Smooth muscle cell of the brain vasculature (primary cell): Measurements from ENCODE around the gene ADH7.
"Not testable (repeated sequence)": the region's sequence is repeated elsewhere in the genome, so short reads cannot be mapped to it uniquely, and the experiment has no call there.

Experiments
- DNase-seq: peaks from one replicate; pipeline ENCODE4 v3.0.0-alpha.2; 2012; ENCODE audit warnings: low read depth, low spot score

Gene ADH7

DNA sequence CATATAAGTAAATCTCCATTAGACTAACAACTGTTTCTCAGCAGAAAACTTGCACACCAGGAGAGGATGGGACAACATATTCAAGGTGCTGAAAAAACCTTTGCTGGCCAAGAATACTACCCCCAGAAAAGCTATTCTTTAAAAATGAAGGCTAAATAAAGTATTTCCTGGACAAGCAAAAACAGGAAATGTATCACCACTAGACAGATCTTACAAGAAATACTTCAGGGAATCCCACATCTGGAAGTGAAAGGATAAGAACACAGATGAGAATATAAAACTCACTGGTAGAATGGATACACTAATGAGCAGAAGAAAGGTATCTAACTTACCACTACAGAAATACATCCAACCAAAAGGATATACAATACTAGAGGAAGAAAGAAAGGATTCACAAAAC is 55.6 kb downstream of the ADH7 start:
- DNase-seq: no peak

DNA sequence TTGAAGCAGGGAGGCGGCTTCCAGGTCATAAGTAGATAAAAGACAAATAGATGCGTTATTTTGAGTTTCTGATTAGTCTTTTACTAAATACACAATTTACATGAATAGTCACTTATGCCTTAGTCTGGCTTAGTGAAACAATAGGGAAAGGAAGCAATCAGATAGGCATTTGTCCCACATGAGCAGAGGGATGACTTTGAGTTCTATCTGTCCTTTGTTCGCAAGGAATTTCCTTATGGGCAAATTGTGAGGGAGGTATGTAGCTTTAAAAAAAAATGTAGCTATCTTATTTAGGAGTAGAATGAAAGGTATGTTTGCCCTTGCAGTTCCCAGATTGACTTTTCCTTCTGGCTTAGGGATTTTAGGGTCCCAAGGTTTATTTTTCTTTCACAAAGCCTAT is 56.3 kb downstream of the ADH7 start:
- no peak for DNase-seq

DNA sequence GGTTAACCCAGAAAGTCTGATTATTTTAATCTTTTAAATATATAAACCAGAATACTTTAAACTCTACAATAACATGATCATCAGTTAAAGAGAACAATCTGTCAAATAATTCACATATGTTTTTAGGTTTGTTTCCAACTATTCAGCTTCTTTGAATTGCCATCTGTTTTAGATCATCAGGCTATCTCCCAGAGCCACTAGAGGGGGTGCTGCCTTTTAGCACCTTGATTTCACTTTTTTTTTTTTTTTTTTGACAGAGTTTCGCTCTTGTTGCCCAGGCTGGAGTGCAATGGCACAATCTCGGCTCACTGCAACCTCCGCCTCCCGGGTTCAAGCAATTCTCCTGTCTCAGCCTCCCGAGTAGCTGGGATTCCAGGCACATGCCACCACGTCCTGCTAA is 57.8 kb downstream of the ADH7 start:
- DNase-seq: not testable (repeated sequence)

DNA sequence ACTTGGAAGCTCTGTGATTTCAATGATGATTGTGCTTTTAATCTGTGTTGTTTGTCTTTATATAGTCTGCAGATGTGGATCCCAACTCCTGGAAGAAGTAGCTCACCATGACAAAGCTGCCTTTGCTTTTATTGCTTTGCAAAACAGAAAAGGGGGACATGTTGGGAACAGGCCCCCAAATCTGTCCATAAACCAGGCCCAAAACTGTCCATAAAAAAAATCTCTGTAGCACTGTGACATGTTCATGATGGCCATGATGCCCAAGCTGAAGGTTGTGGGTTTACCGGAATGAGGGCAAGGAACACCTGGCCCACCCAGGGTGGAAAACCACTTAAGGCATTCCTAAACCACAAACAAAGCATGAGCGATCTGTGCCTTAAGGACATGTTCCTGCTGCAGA is 62.7 kb downstream of the ADH7 start:
- DNase-seq: not testable (repeated sequence)

DNA sequence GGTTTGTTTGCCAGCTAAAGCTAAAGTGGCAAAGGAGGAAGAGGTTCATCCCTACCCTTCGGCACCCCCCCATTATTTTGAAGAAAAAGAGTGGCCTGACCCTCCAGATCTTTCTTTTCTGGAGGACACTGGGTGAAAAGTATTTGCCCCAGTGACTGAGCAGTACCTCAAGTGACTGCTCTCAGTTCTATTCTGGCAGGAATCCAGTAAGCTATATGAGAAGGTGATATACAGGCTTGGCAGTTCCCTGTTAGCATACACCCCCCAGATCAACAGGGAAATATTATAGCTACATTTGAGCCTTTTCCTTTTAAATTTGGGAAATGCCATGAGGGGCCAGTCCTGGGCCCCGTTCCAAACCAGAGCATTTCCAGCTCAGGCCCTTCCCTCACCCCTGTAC is 67.3 kb downstream of the ADH7 start:
- not testable (repeated sequence) for DNase-seq

DNA sequence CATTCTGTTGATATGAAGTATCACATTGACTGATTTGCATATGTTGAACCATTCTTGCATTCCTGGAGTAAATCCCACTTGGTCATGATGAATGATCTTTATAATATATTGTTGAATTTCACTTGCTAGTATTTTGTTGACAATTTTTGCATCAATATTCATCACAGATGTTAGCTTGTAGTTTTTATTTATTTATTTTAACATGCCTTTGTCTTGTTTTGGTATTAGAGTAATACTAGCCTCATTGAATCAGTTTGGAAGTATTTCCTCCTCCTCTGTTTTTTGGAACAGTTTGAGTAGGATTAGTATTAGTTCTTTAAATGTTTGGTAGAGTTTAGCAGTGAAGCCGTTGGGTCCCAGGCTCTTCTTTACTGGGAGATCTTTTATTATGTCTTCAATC is 68.7 kb downstream of the ADH7 start:
- no peak for DNase-seq

DNA sequence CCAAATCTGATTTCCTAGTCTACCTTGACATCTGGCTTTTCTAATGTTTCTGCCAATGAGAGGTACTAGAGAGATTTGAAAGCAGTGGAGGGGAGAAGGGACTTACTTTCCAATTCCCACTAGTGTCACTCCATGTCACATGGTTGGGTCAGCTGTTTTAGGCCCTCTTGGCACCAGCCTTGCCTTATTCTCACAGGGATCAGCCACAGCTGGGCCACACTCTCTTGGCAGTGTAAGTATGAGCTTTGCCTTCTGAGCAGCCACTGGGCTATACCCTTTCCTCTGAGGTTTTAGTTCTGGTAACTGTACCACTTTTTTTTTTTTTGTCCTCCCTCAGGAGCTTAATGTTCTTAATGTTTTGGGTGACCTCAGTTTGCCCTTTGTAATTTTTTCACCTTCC is 72.4 kb downstream of the ADH7 start:
- DNase-seq: no peak
